Kidney epithelial cell (primary cell): ENCODE results near the gene DLX4. TPM values are rescaled to one million over a fixed set of nuclear protein-coding genes. Genes with fewer than 3 reads are reported as not detected.

Experiments
- DNase-seq: peaks from one replicate; pipeline ENCODE4 v3.0.0-alpha.2; 2010; ENCODE audit warnings: low read depth
- H3K27me3 ChIP-seq: 2 replicates; pipeline ENCODE4 v1.6.0; 2011; ENCODE audit warnings: low read length; ENCODE audit not compliant: control insufficient read depth, insufficient read depth
- H3K36me3 ChIP-seq: 2 replicates; pipeline ENCODE4 v1.5.1; 2011; ENCODE audit warnings: low read length; ENCODE audit not compliant: control insufficient read depth, insufficient read depth
- H3K4me3 ChIP-seq: 2 replicates; pipeline ENCODE4 v1.5.1; 2011; ENCODE audit warnings: low read depth, mild to moderate bottlenecking, control low read depth, low read length
- total RNA-seq: library from RNA; depleted of rRNA; stranded (reverse); fragments of >200 nt; gene quantifications from 2 replicates; pipeline ENCODE4 v1.2.3, GENCODE V29; 2015
- TF ChIP-seq, protein P1 (sequence below): IDR thresholded peaks from 2 replicates; pipeline ENCODE4 v1.5.1; 2011; ENCODE audit warnings: mild to moderate bottlenecking, moderate library complexity, low read length, control low read depth, inconsistent platforms; ENCODE audit not compliant: insufficient read depth, poor library complexity, severe bottlenecking

Gene DLX4
- total RNA-seq, 1 donor from 2014 or later: 0.50 TPM

DNA sequence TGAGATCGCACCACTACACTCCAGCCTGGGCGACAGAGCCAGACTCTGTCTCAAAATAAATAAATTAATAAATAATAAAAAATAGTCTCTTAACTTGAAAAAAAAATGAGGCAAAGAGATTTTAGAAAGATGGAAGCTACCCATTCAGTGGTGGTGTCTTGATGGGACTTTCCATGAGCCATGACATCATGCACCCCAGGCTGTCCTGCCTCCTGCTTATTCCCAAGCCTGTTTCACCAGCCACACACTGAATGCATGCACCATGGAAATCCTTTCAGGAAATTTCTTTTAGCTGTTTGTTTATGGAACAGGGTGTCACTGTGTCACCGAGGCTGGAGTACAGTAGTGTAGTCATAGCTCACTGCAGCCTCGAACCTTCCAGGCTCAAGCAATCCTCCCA lies 34.9 kb downstream of the DLX4 start:
- Histone ChIP-seq H3K36me3 (no peaks in the 10 kb centered on the region), H3K27me3 (peaks cover 21% of the 10 kb centered on the region), H3K4me3 (no peak overlapping the region)
- TF ChIP-seq, protein P1, sequence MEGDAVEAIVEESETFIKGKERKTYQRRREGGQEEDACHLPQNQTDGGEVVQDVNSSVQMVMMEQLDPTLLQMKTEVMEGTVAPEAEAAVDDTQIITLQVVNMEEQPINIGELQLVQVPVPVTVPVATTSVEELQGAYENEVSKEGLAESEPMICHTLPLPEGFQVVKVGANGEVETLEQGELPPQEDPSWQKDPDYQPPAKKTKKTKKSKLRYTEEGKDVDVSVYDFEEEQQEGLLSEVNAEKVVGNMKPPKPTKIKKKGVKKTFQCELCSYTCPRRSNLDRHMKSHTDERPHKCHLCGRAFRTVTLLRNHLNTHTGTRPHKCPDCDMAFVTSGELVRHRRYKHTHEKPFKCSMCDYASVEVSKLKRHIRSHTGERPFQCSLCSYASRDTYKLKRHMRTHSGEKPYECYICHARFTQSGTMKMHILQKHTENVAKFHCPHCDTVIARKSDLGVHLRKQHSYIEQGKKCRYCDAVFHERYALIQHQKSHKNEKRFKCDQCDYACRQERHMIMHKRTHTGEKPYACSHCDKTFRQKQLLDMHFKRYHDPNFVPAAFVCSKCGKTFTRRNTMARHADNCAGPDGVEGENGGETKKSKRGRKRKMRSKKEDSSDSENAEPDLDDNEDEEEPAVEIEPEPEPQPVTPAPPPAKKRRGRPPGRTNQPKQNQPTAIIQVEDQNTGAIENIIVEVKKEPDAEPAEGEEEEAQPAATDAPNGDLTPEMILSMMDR: no peak
- DNase-seq: no peak

DNA sequence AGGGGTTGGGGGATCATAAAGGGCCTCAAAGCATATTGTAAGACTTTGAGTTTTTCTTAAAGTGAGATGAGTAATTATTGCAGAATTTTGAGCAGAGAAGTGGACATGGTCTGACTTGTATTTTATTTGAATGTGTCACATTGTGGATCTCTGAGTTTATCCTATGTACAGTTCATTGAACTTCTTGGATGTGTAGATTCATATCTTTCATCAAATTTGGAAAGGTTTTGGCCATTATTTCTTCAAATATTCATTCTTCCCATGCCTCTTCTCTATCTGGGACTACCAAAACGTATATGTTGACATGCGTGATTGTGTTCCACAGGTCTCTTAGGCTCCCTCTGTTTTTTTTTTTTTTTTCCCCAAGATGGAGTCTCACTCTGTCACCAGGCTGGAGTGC lies 40.3 kb downstream of the DLX4 start:
- no peak for DNase-seq
- TF ChIP-seq, protein P1: no peak
- Histone ChIP-seq H3K27me3 (no peaks in the 10 kb centered on the region), H3K4me3 (no peak overlapping the region), H3K36me3 (no peaks in the 10 kb centered on the region)

DNA sequence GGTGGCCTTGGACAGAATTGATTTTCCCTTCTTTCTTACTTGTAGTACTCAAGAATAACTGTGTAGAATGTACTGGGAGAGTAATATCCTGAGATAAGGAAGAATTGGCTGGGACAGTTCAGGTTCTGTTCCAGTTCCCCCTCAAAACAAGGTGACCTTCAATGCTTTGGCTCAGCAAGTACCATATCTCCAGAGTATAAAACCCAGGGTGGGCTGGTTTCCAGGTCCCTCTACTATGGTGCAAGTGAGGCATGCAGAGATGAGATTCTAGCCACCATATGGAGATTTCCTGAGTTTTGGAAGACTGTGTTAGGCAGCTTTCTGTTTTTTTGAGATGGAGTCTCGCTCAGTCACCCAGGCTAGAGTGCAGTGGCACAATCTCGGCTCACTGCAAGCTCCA lies 44.1 kb downstream of the DLX4 start:
- H3K36me3 ChIP-seq: no peaks in the 10 kb centered on the region
- TF ChIP-seq, protein P1: no peak
- H3K27me3 ChIP-seq: no peaks in the 10 kb centered on the region
- DNase-seq: no peak
- H3K4me3 ChIP-seq: no peak overlapping the region

DNA sequence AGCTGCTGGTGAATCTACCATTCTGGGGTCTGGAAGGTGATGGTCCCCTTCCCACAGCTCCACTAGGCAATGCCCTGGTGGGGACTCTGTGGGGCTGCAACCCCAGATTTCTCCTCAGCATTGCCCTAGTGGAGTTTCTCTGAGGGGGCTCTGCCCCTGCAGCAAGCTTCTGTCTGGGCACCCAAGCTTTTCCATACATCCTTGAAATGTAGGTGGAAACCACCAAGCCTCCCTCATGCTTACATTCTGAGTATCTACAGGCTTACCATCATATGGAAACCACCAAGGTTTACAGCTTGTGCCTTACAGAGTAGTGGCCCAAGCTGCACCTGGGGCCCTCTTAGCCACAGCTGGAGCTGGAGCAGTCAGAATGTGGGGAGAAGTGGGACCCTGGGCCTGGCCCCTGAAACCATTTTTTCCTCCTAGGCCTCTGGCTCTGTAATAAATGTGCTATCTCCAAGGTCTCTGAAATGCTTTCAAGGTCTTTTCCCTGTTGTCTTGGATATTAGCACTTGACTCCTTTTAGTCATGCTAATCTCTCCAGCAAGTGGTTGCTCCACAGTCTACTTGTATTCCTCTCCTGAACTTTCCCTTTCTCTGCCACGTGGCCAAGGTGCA lies 45.6 kb downstream of the DLX4 start:
- Histone ChIP-seq H3K4me3 (no peak overlapping the region), H3K27me3 (no peaks in the 10 kb centered on the region), H3K36me3 (no peaks in the 10 kb centered on the region)
- no peak for DNase-seq
- TF ChIP-seq, protein P1: no peak

DNA sequence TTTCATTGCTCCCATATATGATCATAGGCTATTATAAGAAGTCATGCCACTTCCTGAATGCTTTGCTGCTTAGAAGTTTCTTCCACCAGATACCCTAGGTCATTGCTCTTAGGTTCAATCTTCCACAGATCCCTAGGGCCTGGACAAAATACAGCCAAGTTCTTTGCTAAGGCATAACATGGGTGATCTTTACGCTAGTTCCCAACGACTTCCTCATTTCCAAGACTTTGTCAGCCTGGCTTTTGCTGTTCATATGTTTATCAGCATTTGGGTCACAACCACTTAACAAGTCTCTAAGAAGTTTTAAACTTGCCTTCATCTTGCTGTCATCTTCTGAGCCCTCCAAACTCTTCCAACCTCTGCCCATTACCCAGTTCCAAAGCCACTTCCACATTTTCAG lies 46.2 kb downstream of the DLX4 start:
- Histone ChIP-seq H3K27me3 (no peaks in the 10 kb centered on the region), H3K4me3 (no peak overlapping the region), H3K36me3 (no peaks in the 10 kb centered on the region)
- TF ChIP-seq, protein P1: no peak
- DNase-seq: no peak

DNA sequence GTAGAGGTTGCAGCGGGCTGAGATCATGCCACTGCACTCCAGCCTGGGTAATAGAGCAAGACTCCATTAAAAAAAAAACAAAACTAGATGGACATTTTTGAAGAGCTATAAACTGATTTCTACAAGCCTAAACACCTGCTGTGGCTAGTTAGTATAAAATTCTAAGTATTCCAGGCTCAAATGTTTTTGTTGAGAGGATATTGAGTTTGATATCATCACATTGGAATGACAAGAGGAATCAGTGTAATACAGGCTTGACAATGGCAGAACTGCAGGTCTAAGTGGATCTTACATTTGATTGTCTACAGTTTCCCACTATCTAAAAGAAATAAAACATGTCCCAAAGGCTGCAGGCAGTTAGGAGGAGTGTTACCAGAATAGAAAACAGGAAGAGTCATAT lies 49.9 kb downstream of the DLX4 start:
- TF ChIP-seq, protein P1: no peak
- no peak for DNase-seq
- no peaks in the 10 kb centered on the region for H3K36me3 ChIP-seq
- no peaks in the 10 kb centered on the region for H3K27me3 ChIP-seq
- H3K4me3 ChIP-seq: no peak overlapping the region
